HepG2 (cell line): Measurements from ENCODE around the gene ZBTB46. TPM values are rescaled to one million over a fixed set of nuclear protein-coding genes. Genes with fewer than 3 reads are reported as not detected.
A peak's percentile ranks its signal among the peaks of the same experiment; 100 is the strongest.

Experiments used
- ATAC-seq: fragments of 200-7000 bp; cut with Tn5 transposase; 3 replicates; pipeline ENCODE4 v1.9.1; 2020; ENCODE audit warnings: mild to moderate bottlenecking, moderate library complexity
- BruUV-seq: library from RNA; stranded (reverse); fragments of 400-500 nt; replicated peaks from 2 replicates; lab custom pipeline; 2021; lab: Mats Ljungman, UMichigan
- CTCF ChIA-PET: fragments of 300-600 bp; formaldehyde crosslinking; extraction: SDS; loops from one replicate; lab custom pipeline; 2021; ENCODE audit warnings: low total read pairs, inconsistent platforms, low intra/inter-chr PET ratio; lab: Yijun Ruan, JAX
- POLR2A ChIA-PET: fragments of 350-600 bp; sonication (Branson Sonifier 250); formaldehyde crosslinking; loops from one replicate; lab custom pipeline; 2020; ENCODE audit warnings: antibody characterized with exemption, inconsistent platforms; lab: Yijun Ruan, JAX
- DNase-seq: peaks from one replicate; pipeline ENCODE4 v3.0.0-alpha.2; 2015; ENCODE audit warnings: low spot score
- FAIRE-seq: peaks from 3 replicates; lab custom pipeline; 2011; peaks lifted over from hg19 to GRCh38; lab: Jason Lieb, UNC
- H2AFZ ChIP-seq: one replicate; pipeline ENCODE4 v1.6.1; 2011; ENCODE audit warnings: low read length, inconsistent platforms
- H3K27ac ChIP-seq: fragments of 300-600 bp; 3 replicates; pipeline ENCODE4 v1.8.0; 2011; ENCODE audit warnings: mixed run types, mild to moderate bottlenecking, mixed read lengths, low read length, inconsistent platforms; ENCODE audit not compliant: insufficient read depth; ENCODE audit errors: extremely low read length
- H3K27me3 ChIP-seq, 2 experiments: fragments of 200-600 bp in 1 of 2; 2 replicates in 1 of 2; 3 replicates in 1 of 2; pipeline versions ENCODE4 v1.6.0 to v1.8.0; 2011; ENCODE audit warnings: low read length in 2 of 2, mild to moderate bottlenecking in 2 of 2, moderate library complexity in 2 of 2, inconsistent platforms in 1 of 2; ENCODE audit not compliant: insufficient read depth in 2 of 2, control insufficient read depth in 1 of 2
- H3K36me3 ChIP-seq, 2 experiments: fragments of 200-600 bp in 1 of 2; replicated peaks in 1 of 2; 2 replicates in 1 of 2; 3 replicates in 1 of 2; pipeline versions ENCODE4 v1.5.1 to v1.8.0; 2011; ENCODE audit warnings: low read length in 2 of 2, inconsistent platforms in 1 of 2; ENCODE audit not compliant: insufficient read depth in 2 of 2, control insufficient read depth in 1 of 2
- H3K4me1 ChIP-seq: 2 replicates; pipeline ENCODE4 v1.5.1; 2012; ENCODE audit warnings: low read length, inconsistent platforms; ENCODE audit not compliant: insufficient read depth
- H3K4me2 ChIP-seq: 2 replicates; pipeline ENCODE4 v1.6.0; 2011; ENCODE audit warnings: low read depth, low read length, inconsistent platforms
- H3K4me3 ChIP-seq, 3 experiments: fragments of 200-600 bp in 1 of 3; sonication (generic), shearing (Covaris generic) in 1 of 3; replicated peaks in 1 of 3; 2 replicates each; pipeline ENCODE4 v1.5.1; 2011 to 2016; ENCODE audit warnings: low read length in 3 of 3, inconsistent platforms in 2 of 3, low read depth in 2 of 3, mild to moderate bottlenecking in 2 of 3, control low read depth in 1 of 3, mixed read lengths in 1 of 3; ENCODE audit not compliant: insufficient read depth in 1 of 3
- H3K79me2 ChIP-seq: one replicate; pipeline ENCODE4 v1.6.1; 2011; ENCODE audit warnings: low read length, inconsistent platforms; ENCODE audit not compliant: insufficient read depth
- H3K9ac ChIP-seq: 2 replicates; pipeline ENCODE4 v1.6.0; 2011; ENCODE audit warnings: mild to moderate bottlenecking, low read depth, low read length, inconsistent platforms; ENCODE audit not compliant: insufficient read depth
- H3K9me3 ChIP-seq: 2 replicates; pipeline ENCODE4 v1.5.1; 2012; ENCODE audit warnings: mild to moderate bottlenecking, low read length
- H4K20me1 ChIP-seq: 2 replicates; pipeline ENCODE4 v1.6.0; 2011; ENCODE audit warnings: inconsistent platforms, mild to moderate bottlenecking, low read length, moderate library complexity; ENCODE audit not compliant: insufficient read depth
- ARID4A ChIP-seq: sonication (generic); formaldehyde crosslinking; IDR thresholded peaks from 2 replicates; pipeline ENCODE4 v1.5.0; 2020; ENCODE audit warnings: mild to moderate bottlenecking, missing genetic modification reagents, borderline replicate concordance
- GLI4 ChIP-seq: sonication (generic); formaldehyde crosslinking; IDR thresholded peaks from 2 replicates; pipeline ENCODE4 v1.5.1; 2020; ENCODE audit warnings: missing genetic modification reagents, mild to moderate bottlenecking, moderate library complexity, borderline replicate concordance
- KLF12 ChIP-seq: sonication (generic); formaldehyde crosslinking; IDR thresholded peaks from 2 replicates; pipeline ENCODE4 v1.4.0; 2020; ENCODE audit warnings: missing genetic modification reagents, borderline replicate concordance
- MBNL3 ChIP-seq: fragments of 250-450 bp; sonication (Bioruptor Pico); conservative IDR thresholded peaks from 2 replicates; pipeline ENCODE4 v1.8.0; 2022; ENCODE audit warnings: mild to moderate bottlenecking, inconsistent platforms
- NRL ChIP-seq: sonication (generic); formaldehyde crosslinking; IDR thresholded peaks from 2 replicates; pipeline ENCODE4 v1.5.0; 2020; ENCODE audit warnings: missing genetic modification reagents, mild to moderate bottlenecking, moderate library complexity, borderline replicate concordance
- RORA ChIP-seq: sonication (generic); formaldehyde crosslinking; IDR thresholded peaks from 2 replicates; pipeline ENCODE4 v1.5.0; 2020; ENCODE audit warnings: mild to moderate bottlenecking, missing genetic modification reagents, moderate library complexity
- SMAD9 ChIP-seq: sonication (generic); formaldehyde crosslinking; IDR thresholded peaks from 2 replicates; pipeline ENCODE4 v1.5.1; 2020; ENCODE audit warnings: mild to moderate bottlenecking, missing genetic modification reagents
- SP4 ChIP-seq: sonication (generic); formaldehyde crosslinking; IDR thresholded peaks from 2 replicates; pipeline ENCODE4 v1.8.1; 2023; ENCODE audit warnings: mild to moderate bottlenecking, missing genetic modification reagents
- ZMAT3 ChIP-seq: sonication (generic); formaldehyde crosslinking; conservative IDR thresholded peaks from 2 replicates; pipeline ENCODE4 v1.7.0; 2021; ENCODE audit warnings: missing genetic modification reagents
- ZNF543 ChIP-seq: sonication (generic); formaldehyde crosslinking; IDR thresholded peaks from 2 replicates; pipeline ENCODE4 v1.4.0; 2020; ENCODE audit warnings: mild to moderate bottlenecking, missing genetic modification reagents
- ZNF850 ChIP-seq: sonication (generic); formaldehyde crosslinking; conservative IDR thresholded peaks from 2 replicates; pipeline ENCODE4 v1.9.0; 2021; ENCODE audit warnings: mild to moderate bottlenecking, missing genetic modification reagents
- ZNF891 ChIP-seq: sonication (generic); formaldehyde crosslinking; IDR thresholded peaks from 2 replicates; pipeline ENCODE4 v1.5.0; 2020; ENCODE audit warnings: mild to moderate bottlenecking, missing genetic modification reagents
- WGBS: methylation state at CpG from one replicate; pipeline ENCODE4 v1.1.6; 2017; ENCODE audit warnings: low lambda C conversion rate; 5-methylcytosine and 5-hydroxymethylcytosine counted together
- in situ Hi-C: cut with HindIII; loops from 2 replicates; pipeline ENCODE4 v1.10.0; 2017; ENCODE audit warnings: low pct_unique_long_range_greater_than_20kb; ENCODE audit not compliant: extremely low pct_ligation_motif_present
- intact Hi-C: fragments of 100-400 bp; cut with micrococcal nuclease; formaldehyde crosslinking; loops from one replicate; pipeline ENCODE4 v1.10.0; 2022; ENCODE audit not compliant: unreplicated experiment
- polyA plus RNA-seq, 8 experiments: library from polyadenylated mRNA; depleted of rRNA in 3 of 8; stranded (reverse) in 7 of 8; unstranded in 1 of 8; fragments of >200 nt; fragmentation: Illumina TruSeq in 4 of 8; extraction: Trizol in 4 of 8; gene quantifications; 2 replicates each; pipeline versions ENCODE4 v1.2.1 to v1.2.3, GENCODE V29; 2011 to 2016; ENCODE audit warnings: low read depth in 4 of 8, missing spikeins in 1 of 8, mixed read lengths in 1 of 8; ENCODE audit not compliant: insufficient read depth in 1 of 8
- total RNA-seq, 5 experiments: library from RNA; depleted of rRNA; stranded (reverse); fragments of >200 nt; fragmentation: Illumina TruSeq; extraction: Trizol; gene quantifications; 2 replicates each; pipeline ENCODE4 v1.2.3, GENCODE V29; 2016; ENCODE audit warnings: low read depth in 1 of 5
- TF ChIP-seq, protein P1 (sequence below): sonication (generic); formaldehyde crosslinking; IDR thresholded peaks from 2 replicates; pipeline ENCODE4 v1.5.1; 2020; ENCODE audit warnings: missing genetic modification reagents, mild to moderate bottlenecking, borderline replicate concordance
- TF ChIP-seq, protein P2 (sequence below): sonication (generic); formaldehyde crosslinking; IDR thresholded peaks from 2 replicates; pipeline ENCODE4; 2020; ENCODE audit warnings: missing genetic modification reagents, mild to moderate bottlenecking, borderline replicate concordance

Gene ZBTB46
- total and polyA plus RNA-seq, 2 of the 13 experiments (the other 11 are each of a cell fraction or from before 2014, with no cell fraction given), result 1.6 to 13.5 TPM

DNA sequence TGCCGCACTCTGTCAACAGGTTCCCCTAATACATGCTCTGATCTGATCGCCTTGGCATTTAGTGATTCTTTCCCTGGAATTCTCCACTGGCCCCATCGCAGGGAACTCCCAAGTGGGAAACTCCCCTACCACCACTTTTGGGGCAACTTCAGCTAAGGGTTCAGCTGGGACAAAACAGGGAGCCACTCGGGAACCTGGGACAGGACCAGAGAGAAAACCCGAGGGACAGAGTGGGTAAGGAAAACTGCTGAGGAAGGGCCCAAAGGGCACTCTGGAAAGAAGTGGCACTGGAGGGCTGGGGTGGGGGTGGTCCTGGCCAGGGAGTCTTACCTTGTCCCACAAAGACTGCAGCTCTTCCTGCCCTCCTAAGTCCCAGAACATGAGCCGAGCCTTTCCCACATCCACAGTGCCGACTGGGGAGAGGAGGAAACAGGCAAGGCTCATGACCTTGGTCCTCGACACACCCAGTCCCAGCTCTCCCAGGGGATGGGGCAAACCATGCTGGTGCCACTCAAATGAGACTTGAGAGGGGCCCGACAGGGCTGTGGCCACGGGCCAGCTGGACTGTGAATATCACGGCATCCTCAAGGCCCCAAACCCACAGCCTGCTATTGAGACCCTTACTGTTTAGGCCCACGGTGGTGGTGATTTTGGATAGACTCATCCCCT lies 124.9 kb downstream of the ZBTB46 start:
- ChIA-PET CTCF (interaction anchor here (1.1 to 3.2 kb wide), 6 partner anchors 32 to 268 kb away, joined by 4 to 15 read pairs (median 6); partner anchors contain the start of genes LIME1 and TPD52L2), POLR2A (interaction anchor here (1.2 to 12.4 kb wide), 6 partner anchors 19 to 159 kb away, joined by 3 to 190 read pairs (median 26); partner anchors contain the start of genes GMEB2, LIME1, RTEL1 and SLC2A4RG)
- peak overlapping the region; percentile 97 for H3K9ac ChIP-seq
- intact Hi-C loops (loop anchor here (2.0 kb wide), 2 partner anchors 35 to 159 kb away; partner anchors contain the start of gene TPD52L2), in situ Hi-C loops (loop anchor here (5.0 to 10.0 kb wide), 3 partner anchors 36 to 151 kb away; no protein-coding TSS in a partner anchor)
- H3K79me2 ChIP-seq, result peaks cover 50% of the 10 kb centered on the region
- no peaks in the 10 kb centered on the region; a peak in 1 of 5 replicates for H3K27me3 ChIP-seq
- peaks cover 21 to 50% of the 10 kb centered on the region in 2 experiments for H3K36me3 ChIP-seq
- FAIRE-seq (no peak), ATAC-seq (no peak), DNase-seq (no peak)
- BruUV-seq, result TSS peak; percentile 47
- no peaks in the 10 kb centered on the region for H3K9me3 ChIP-seq
- H3K4me1 ChIP-seq, result peaks cover 36% of the 10 kb centered on the region
- no peak overlapping the region for H2AFZ ChIP-seq
- WGBS, result 90% methylated on average over 11 of the region's 12 CpGs
- H3K4me2 ChIP-seq, result peak overlapping the region; percentile 96
- H3K4me3 ChIP-seq, result peak overlapping the region; percentile 79 to 99 (median 99)
- peak overlapping the region; percentile 81 for H3K27ac ChIP-seq
- H4K20me1 ChIP-seq, result peaks cover 10% of the 10 kb centered on the region; the same call in 1 of the 2 replicates
- TF ChIP-seq RORA (CRISPR knock-in tag) (no peak), ZMAT3 (CRISPR knock-in tag) (0 out of 2 replicates have a peak, but pooled peaks have one; percentile 25), ARID4A (no peak), ZNF850 (CRISPR knock-in tag) (0 out of 2 replicates have a peak, but pooled peaks have one; percentile 20), KLF12 (CRISPR knock-in tag) (0 out of 2 replicates have a peak, but pooled peaks have one; percentile 13), SP4 (CRISPR knock-in tag) (no peak), SMAD9 (0 out of 2 replicates have a peak, but pooled peaks have one; percentile 17), ZNF543 (CRISPR knock-in tag) (no peak), ZNF891 (CRISPR knock-in tag) (peak; percentile 56; the same call in 1 of the 2 replicates), NRL (CRISPR knock-in tag) (0 out of 2 replicates have a peak, but pooled peaks have one; percentile 24), GLI4 (CRISPR knock-in tag) (peak; percentile 16; the same call in 1 of the 2 replicates), MBNL3 (CRISPR knock-in tag) (no peak)
- TF ChIP-seq, protein P1, sequence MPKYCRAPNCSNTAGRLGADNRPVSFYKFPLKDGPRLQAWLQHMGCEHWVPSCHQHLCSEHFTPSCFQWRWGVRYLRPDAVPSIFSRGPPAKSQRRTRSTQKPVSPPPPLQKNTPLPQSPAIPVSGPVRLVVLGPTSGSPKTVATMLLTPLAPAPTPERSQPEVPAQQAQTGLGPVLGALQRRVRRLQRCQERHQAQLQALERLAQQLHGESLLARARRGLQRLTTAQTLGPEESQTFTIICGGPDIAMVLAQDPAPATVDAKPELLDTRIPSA (CRISPR knock-in tag), result no peak
- TF ChIP-seq, protein P2, sequence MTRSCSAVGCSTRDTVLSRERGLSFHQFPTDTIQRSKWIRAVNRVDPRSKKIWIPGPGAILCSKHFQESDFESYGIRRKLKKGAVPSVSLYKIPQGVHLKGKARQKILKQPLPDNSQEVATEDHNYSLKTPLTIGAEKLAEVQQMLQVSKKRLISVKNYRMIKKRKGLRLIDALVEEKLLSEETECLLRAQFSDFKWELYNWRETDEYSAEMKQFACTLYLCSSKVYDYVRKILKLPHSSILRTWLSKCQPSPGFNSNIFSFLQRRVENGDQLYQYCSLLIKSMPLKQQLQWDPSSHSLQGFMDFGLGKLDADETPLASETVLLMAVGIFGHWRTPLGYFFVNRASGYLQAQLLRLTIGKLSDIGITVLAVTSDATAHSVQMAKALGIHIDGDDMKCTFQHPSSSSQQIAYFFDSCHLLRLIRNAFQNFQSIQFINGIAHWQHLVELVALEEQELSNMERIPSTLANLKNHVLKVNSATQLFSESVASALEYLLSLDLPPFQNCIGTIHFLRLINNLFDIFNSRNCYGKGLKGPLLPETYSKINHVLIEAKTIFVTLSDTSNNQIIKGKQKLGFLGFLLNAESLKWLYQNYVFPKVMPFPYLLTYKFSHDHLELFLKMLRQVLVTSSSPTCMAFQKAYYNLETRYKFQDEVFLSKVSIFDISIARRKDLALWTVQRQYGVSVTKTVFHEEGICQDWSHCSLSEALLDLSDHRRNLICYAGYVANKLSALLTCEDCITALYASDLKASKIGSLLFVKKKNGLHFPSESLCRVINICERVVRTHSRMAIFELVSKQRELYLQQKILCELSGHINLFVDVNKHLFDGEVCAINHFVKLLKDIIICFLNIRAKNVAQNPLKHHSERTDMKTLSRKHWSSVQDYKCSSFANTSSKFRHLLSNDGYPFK (CRISPR knock-in tag), result peak; percentile 7; the same call in 1 of the 2 replicates
